Measurements from ENCODE around the gene GAS2L2. TPM values are rescaled to one million over a fixed set of nuclear protein-coding genes. Genes with fewer than 3 reads are reported as not detected.

GAS2L2 gene
- total and polyA plus RNA-seq, 2 donors (not counting 1 experiment from before 2014, with no cell fraction given) = 0.09 to 0.17 TPM

DNA sequence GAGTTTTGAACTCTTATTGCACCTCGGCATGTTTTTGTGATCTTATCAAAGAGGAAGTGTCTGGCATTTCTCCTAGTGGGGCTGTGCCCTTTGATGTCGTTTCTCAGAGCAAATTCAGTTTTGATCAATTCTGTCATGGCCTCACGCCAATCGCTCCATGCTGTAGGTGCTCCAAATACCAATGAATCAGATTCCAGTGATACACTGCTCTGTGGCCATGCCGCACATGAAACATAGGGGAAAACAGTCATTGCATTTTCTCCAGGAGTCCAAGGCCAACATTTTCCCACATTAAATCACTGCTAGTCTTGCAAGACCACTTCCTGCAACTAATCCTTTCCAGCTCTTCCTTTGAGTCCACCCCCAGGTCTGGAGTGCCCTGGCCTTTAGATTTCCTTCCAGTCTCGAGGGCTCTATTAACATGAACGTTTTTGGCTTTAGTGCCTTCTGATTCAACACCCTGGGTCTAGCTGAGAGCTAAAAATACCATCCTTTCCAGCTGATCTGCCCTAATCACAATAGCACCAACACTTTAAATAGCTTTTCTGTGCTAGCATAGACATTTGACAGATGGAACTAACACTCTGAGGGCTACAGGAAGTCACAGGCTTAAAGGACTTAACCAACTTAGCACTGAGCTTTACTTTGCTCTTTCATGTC is 39.8 kb downstream of the GAS2L2 start:
- Mint-ChIP-seq H3K27ac (no peak overlapping the region), H3K4me3 (no peak overlapping the region), H3K9me3 (ENCODE audit: insufficient read depth) (no peaks in the 10 kb centered on the region), H3K4me1 (peaks cover 13% of the 10 kb centered on the region), H3K27me3 (no peaks in the 10 kb centered on the region)
- no peak overlapping the region for H3K9ac ChIP-seq (ENCODE audit: low read length)
- intact Hi-C loops (cut with micrococcal nuclease) = no loop called here
- H3K36me3 ChIP-seq (replicated peaks in 1 of 2; ENCODE audit: control extremely low read depth in 1 of 2, control insufficient read depth in 1 of 2, extremely low read depth in 1 of 2, insufficient read depth in 2 of 2, low read length in 1 of 2) = peaks cover 37 to 71% of the 10 kb centered on the region in 2 experiments
- WGBS (ENCODE audit: insufficient coverage) = 47% methylated on average over 7 of the region's 7 CpGs
- H3K9me3 ChIP-seq (ENCODE audit: control extremely low read depth in 1 of 3, control insufficient read depth in 2 of 3, insufficient read depth in 1 of 3, low read length in 2 of 3) = no peaks in the 10 kb centered on the region
- H3K4me2 ChIP-seq (replicated peaks; ENCODE audit: low read depth, low read length, poor library complexity, severe bottlenecking) = no peak overlapping the region
- DNase-seq (no peak), ATAC-seq (ENCODE audit: low read depth) (no peak)
- CTCF ChIA-PET = no interaction called here
- POLR2A ChIA-PET = no interaction called here
- H2AFZ ChIP-seq (ENCODE audit: insufficient read depth, low read depth, low read length, poor library complexity, severe bottlenecking) = no peak overlapping the region
- TF ChIP-seq EZH2 (IDR thresholded peaks at IDR 0.05; ENCODE audit: borderline replicate concordance, insufficient read depth, low read depth, low read length, poor library complexity, severe bottlenecking) = no peak
- no peak for TF ChIP-seq CTCF (IDR thresholded peaks at IDR 0.05)
- peaks cover 10% of the 10 kb centered on the region for H4K20me1 ChIP-seq (ENCODE audit: control insufficient read depth, insufficient read depth, low read length, poor library complexity, severe bottlenecking)
- no peak overlapping the region for H3K4me3 ChIP-seq (ENCODE audit: control extremely low read depth in 1 of 5, extremely low read depth in 1 of 5, insufficient read depth in 1 of 5, low read depth in 2 of 5, low read length in 4 of 5)
- no peaks in the 10 kb centered on the region for H3K79me2 ChIP-seq (ENCODE audit: control insufficient read depth, insufficient read depth, low read length)
- H3K4me1 ChIP-seq (ENCODE audit: control insufficient read depth in 2 of 2, insufficient read depth in 2 of 2, low read length in 2 of 2) = peaks cover 12 to 15% of the 10 kb centered on the region in 2 donors
- no peaks in the 10 kb centered on the region for H3K27me3 ChIP-seq (replicated peaks in 1 of 4; ENCODE audit: control extremely low read depth in 1 of 4, control insufficient read depth in 3 of 4, insufficient read depth in 4 of 4, low read length in 3 of 4)
- no peak overlapping the region for H3K27ac ChIP-seq (ENCODE audit: low read length in 2 of 2)

GRCh38 chr17:35710950-35711349 is 42.1 kb downstream of the GAS2L2 start:
- H3K79me2 ChIP-seq (ENCODE audit: control insufficient read depth, insufficient read depth, low read length) = no peaks in the 10 kb centered on the region
- Mint-ChIP-seq H3K27me3 (no peaks in the 10 kb centered on the region), H3K9me3 (ENCODE audit: insufficient read depth) (no peaks in the 10 kb centered on the region), H3K27ac (no peak overlapping the region), H3K4me3 (no peak overlapping the region), H3K4me1 (peaks cover 24% of the 10 kb centered on the region)
- intact Hi-C loops (cut with micrococcal nuclease) = no loop called here
- H3K36me3 ChIP-seq (replicated peaks in 1 of 2; ENCODE audit: control extremely low read depth in 1 of 2, control insufficient read depth in 1 of 2, extremely low read depth in 1 of 2, insufficient read depth in 2 of 2, low read length in 1 of 2) = peaks cover 31 to 58% of the 10 kb centered on the region in 2 experiments
- ATAC-seq (ENCODE audit: low read depth) (no peak), DNase-seq (no peak)
- H3K9ac ChIP-seq (ENCODE audit: low read length) = no peak overlapping the region
- TF ChIP-seq EZH2 (IDR thresholded peaks at IDR 0.05; ENCODE audit: borderline replicate concordance, insufficient read depth, low read depth, low read length, poor library complexity, severe bottlenecking) (no peak), CTCF (IDR thresholded peaks at IDR 0.05) (no peak)
- H3K27me3 ChIP-seq (replicated peaks in 1 of 4; ENCODE audit: control extremely low read depth in 1 of 4, control insufficient read depth in 3 of 4, insufficient read depth in 4 of 4, low read length in 3 of 4) = no peaks in the 10 kb centered on the region
- H2AFZ ChIP-seq (ENCODE audit: insufficient read depth, low read depth, low read length, poor library complexity, severe bottlenecking) = no peak overlapping the region
- H3K4me3 ChIP-seq (ENCODE audit: control extremely low read depth in 1 of 5, extremely low read depth in 1 of 5, insufficient read depth in 1 of 5, low read depth in 2 of 5, low read length in 4 of 5) = no peak overlapping the region
- H3K4me2 ChIP-seq (replicated peaks; ENCODE audit: low read depth, low read length, poor library complexity, severe bottlenecking) = no peak overlapping the region
- H3K27ac ChIP-seq (ENCODE audit: low read length in 2 of 2) = no peak overlapping the region
- ChIA-PET CTCF (interaction anchor here (1.5 kb wide), 1 partner anchor 37 kb away, joined by 7 read pairs; no protein-coding TSS in a partner anchor), POLR2A (no interaction called here)
- no peaks in the 10 kb centered on the region for H3K9me3 ChIP-seq (ENCODE audit: control extremely low read depth in 1 of 3, control insufficient read depth in 2 of 3, insufficient read depth in 1 of 3, low read length in 2 of 3)
- H4K20me1 ChIP-seq (ENCODE audit: control insufficient read depth, insufficient read depth, low read length, poor library complexity, severe bottlenecking) = peaks cover 10% of the 10 kb centered on the region
- H3K4me1 ChIP-seq (ENCODE audit: control insufficient read depth in 2 of 2, insufficient read depth in 2 of 2, low read length in 2 of 2) = peaks cover 20 to 22% of the 10 kb centered on the region in 2 donors
- no CpG with 5 or more reads among the region's 2 CpGs for WGBS (ENCODE audit: insufficient coverage)
